ENCODE data around the gene N4BP3. TPM values are rescaled to one million over a fixed set of nuclear protein-coding genes. Genes with fewer than 3 reads are reported as not detected.

The N4BP3 gene, protein sequence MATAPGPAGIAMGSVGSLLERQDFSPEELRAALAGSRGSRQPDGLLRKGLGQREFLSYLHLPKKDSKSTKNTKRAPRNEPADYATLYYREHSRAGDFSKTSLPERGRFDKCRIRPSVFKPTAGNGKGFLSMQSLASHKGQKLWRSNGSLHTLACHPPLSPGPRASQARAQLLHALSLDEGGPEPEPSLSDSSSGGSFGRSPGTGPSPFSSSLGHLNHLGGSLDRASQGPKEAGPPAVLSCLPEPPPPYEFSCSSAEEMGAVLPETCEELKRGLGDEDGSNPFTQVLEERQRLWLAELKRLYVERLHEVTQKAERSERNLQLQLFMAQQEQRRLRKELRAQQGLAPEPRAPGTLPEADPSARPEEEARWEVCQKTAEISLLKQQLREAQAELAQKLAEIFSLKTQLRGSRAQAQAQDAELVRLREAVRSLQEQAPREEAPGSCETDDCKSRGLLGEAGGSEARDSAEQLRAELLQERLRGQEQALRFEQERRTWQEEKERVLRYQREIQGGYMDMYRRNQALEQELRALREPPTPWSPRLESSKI
- total RNA-seq (1 to 10 TPM; 5.2 to 5.3 TPM), polyA plus RNA-seq (1.7 TPM)

GRCh38 chr5:178113141-178113787, at the start of gene N4BP3:
Gene N4BP3, plus strand, starts transcription at chr5:178113532. Its CDS starts 6,052 bp downstream, at chr5:178119584.
- H3K36me3 Mint-ChIP-seq: no peaks in the 10 kb centered on the region
- H3K4me1 Mint-ChIP-seq: peaks cover 36 to 53% (median 37%) of the 10 kb centered on the region in 3 donors
- peak within 1 kb of the TSS; percentile 15 to 98 (median 98) for H3K27ac Mint-ChIP-seq
- CTCF ChIA-PET: interaction anchor here (1.3 kb wide), 1 partner anchor 11 kb away, joined by 3 read pairs; no protein-coding TSS in a partner anchor
- H3K4me3 ChIP-seq (ENCODE audit: low read length): peak within 1 kb of the TSS; percentile 64
- DNase-seq: peak; percentile 67 to 84 (median 75)
- H3K9me3 ChIP-seq (ENCODE audit: low read length): no peaks in the 10 kb centered on the region
- H3K9me3 Mint-ChIP-seq: no peaks in the 10 kb centered on the region
- peak within 1 kb of the TSS; percentile 55 for H3K27ac ChIP-seq (ENCODE audit: low read depth, low read length)
- POLR2A ChIA-PET: interaction anchor here (0.5 to 0.6 kb wide), 3 partner anchors 21 to 685 kb away, joined by 3 to 5 read pairs (median 3); no protein-coding TSS in a partner anchor
- H3K27me3 ChIP-seq (ENCODE audit: insufficient read depth, low read length, poor library complexity, severe bottlenecking): no peaks in the 10 kb centered on the region
- no peaks in the 10 kb centered on the region for H3K36me3 ChIP-seq (ENCODE audit: insufficient read depth, low read length)
- peaks cover 0 to 5% of the 10 kb centered on the region in 2 donors for H3K27me3 Mint-ChIP-seq
- peaks cover 49% of the 10 kb centered on the region for H3K4me1 ChIP-seq (ENCODE audit: insufficient read depth, low read length)
- peak within 1 kb of the TSS; percentile 84 to 95 (median 88) for H3K4me3 Mint-ChIP-seq

GRCh38 chr5:178067755-178068154, 45.6 kb upstream of the N4BP3 start:
- no peaks in the 10 kb centered on the region for H3K9me3 ChIP-seq (ENCODE audit: low read length)
- H3K4me1 Mint-ChIP-seq: peaks cover 6 to 10% (median 8%) of the 10 kb centered on the region in 3 donors
- no peaks in the 10 kb centered on the region for H3K9me3 Mint-ChIP-seq
- H3K4me3 Mint-ChIP-seq: no peak overlapping the region
- no peak overlapping the region for H3K27ac ChIP-seq (ENCODE audit: low read depth, low read length)
- ChIA-PET CTCF (interaction anchor here (1.0 to 1.3 kb wide), 3 partner anchors 8 to 79 kb away, joined by 3 to 4 read pairs (median 3); no protein-coding TSS in a partner anchor), POLR2A (no interaction called here)
- no peaks in the 10 kb centered on the region for H3K36me3 ChIP-seq (ENCODE audit: insufficient read depth, low read length)
- H3K36me3 Mint-ChIP-seq: no peaks in the 10 kb centered on the region
- no peak for DNase-seq
- H3K4me1 ChIP-seq (ENCODE audit: insufficient read depth, low read length): no peaks in the 10 kb centered on the region
- no peak overlapping the region for H3K27ac Mint-ChIP-seq
- H3K27me3 Mint-ChIP-seq: peaks cover 10 to 20% of the 10 kb centered on the region in 2 donors
- no peaks in the 10 kb centered on the region for H3K27me3 ChIP-seq (ENCODE audit: insufficient read depth, low read length, poor library complexity, severe bottlenecking)
- no peak overlapping the region for H3K4me3 ChIP-seq (ENCODE audit: low read length)

GRCh38 chr5:178068293-178068692, 45.0 kb upstream of the N4BP3 start:
- Histone ChIP-seq H3K27me3 (ENCODE audit: insufficient read depth, low read length, poor library complexity, severe bottlenecking) (no peaks in the 10 kb centered on the region), H3K4me1 (ENCODE audit: insufficient read depth, low read length) (no peaks in the 10 kb centered on the region), H3K9me3 (ENCODE audit: low read length) (no peaks in the 10 kb centered on the region), H3K4me3 (ENCODE audit: low read length) (no peak overlapping the region), H3K27ac (ENCODE audit: low read depth, low read length) (no peak overlapping the region), H3K36me3 (ENCODE audit: insufficient read depth, low read length) (no peaks in the 10 kb centered on the region)
- ChIA-PET CTCF (interaction anchor here (1.0 to 1.1 kb wide), 2 partner anchors 10 to 79 kb away, joined by 3 read pairs; no protein-coding TSS in a partner anchor), POLR2A (no interaction called here)
- peak overlapping the region in 1 of 8 donors; percentile 34 for H3K27ac Mint-ChIP-seq
- no peaks in the 10 kb centered on the region for H3K9me3 Mint-ChIP-seq
- no peak overlapping the region for H3K4me3 Mint-ChIP-seq
- H3K36me3 Mint-ChIP-seq: no peaks in the 10 kb centered on the region
- H3K27me3 Mint-ChIP-seq: peaks cover 10 to 18% of the 10 kb centered on the region in 2 donors
- peaks cover 6 to 10% (median 8%) of the 10 kb centered on the region in 3 donors for H3K4me1 Mint-ChIP-seq
- peak in 2 of 5 donors; percentile 10 to 45 for DNase-seq

DNA sequence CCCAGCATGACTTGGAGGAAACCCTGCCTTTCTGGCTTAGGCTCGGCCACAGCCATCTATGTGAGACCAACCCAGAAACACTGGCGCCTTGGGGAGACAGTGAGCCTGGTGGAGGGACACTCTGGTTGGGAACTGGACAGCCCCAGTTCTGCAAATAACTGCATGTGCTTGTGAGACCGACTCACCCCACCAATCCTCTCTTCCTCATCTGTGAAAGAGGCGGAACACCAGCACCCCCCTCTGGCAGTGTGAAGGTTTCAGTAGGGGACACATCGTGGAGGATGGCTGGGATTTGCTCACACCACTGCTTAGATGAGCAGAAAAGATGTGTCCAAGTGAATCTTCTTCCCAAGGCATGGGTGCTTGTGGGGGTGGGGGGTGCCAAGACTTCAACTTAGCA, 43.4 kb upstream of the N4BP3 start:
- Mint-ChIP-seq H3K27me3 (peaks cover 12 to 17% of the 10 kb centered on the region in 2 donors), H3K27ac (peak overlapping the region in 1 of 8 donors; percentile 43), H3K36me3 (no peaks in the 10 kb centered on the region), H3K9me3 (no peaks in the 10 kb centered on the region), H3K4me1 (peaks cover 6 to 10% (median 8%) of the 10 kb centered on the region in 3 donors), H3K4me3 (no peak overlapping the region)
- H3K9me3 ChIP-seq (ENCODE audit: low read length): no peaks in the 10 kb centered on the region
- POLR2A ChIA-PET: no interaction called here
- CTCF ChIA-PET: no interaction called here
- H3K27me3 ChIP-seq (ENCODE audit: insufficient read depth, low read length, poor library complexity, severe bottlenecking): no peaks in the 10 kb centered on the region
- H3K27ac ChIP-seq (ENCODE audit: low read depth, low read length): no peak overlapping the region
- peak in 1 of 5 donors; percentile 36 for DNase-seq
- H3K4me3 ChIP-seq (ENCODE audit: low read length): no peak overlapping the region
- H3K36me3 ChIP-seq (ENCODE audit: insufficient read depth, low read length): no peaks in the 10 kb centered on the region
- H3K4me1 ChIP-seq (ENCODE audit: insufficient read depth, low read length): no peaks in the 10 kb centered on the region

GRCh38 chr5:178071108-178071507, 42.2 kb upstream of the N4BP3 start:
- Mint-ChIP-seq H3K36me3 (no peaks in the 10 kb centered on the region), H3K27me3 (peaks cover 12 to 14% of the 10 kb centered on the region in 2 donors), H3K9me3 (no peaks in the 10 kb centered on the region), H3K27ac (no peak overlapping the region), H3K4me3 (no peak overlapping the region), H3K4me1 (peaks cover 9 to 13% (median 11%) of the 10 kb centered on the region in 3 donors)
- H3K4me1 ChIP-seq (ENCODE audit: insufficient read depth, low read length): no peaks in the 10 kb centered on the region
- no peak for DNase-seq
- H3K27me3 ChIP-seq (ENCODE audit: insufficient read depth, low read length, poor library complexity, severe bottlenecking): no peaks in the 10 kb centered on the region
- ChIA-PET POLR2A (no interaction called here), CTCF (no interaction called here)
- no peak overlapping the region for H3K4me3 ChIP-seq (ENCODE audit: low read length)
- no peaks in the 10 kb centered on the region for H3K36me3 ChIP-seq (ENCODE audit: insufficient read depth, low read length)
- H3K9me3 ChIP-seq (ENCODE audit: low read length): no peaks in the 10 kb centered on the region
- H3K27ac ChIP-seq (ENCODE audit: low read depth, low read length): no peak overlapping the region

DNA sequence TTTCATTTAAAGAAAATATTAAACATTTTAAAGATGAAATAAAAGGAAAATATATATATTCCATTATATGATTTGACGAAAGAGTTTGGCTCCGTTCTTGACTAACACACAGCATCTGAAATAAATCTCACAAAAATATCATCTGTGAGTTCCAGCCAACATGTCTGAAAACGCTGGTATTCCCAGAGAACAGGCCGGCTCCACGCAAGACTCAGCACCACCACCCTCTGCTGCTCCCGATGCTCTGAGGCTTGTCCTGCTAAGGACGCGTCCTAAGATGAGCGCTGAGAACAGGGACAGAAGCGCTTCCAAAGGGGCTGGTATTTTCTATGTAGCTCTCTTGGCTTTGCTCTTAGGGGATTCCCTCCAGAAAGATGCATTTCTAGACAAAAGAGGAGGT, 40.6 kb upstream of the N4BP3 start:
- no peaks in the 10 kb centered on the region for H3K27me3 ChIP-seq (ENCODE audit: insufficient read depth, low read length, poor library complexity, severe bottlenecking)
- peaks cover 6 to 11% of the 10 kb centered on the region in 2 donors for H3K27me3 Mint-ChIP-seq
- no peaks in the 10 kb centered on the region for H3K36me3 ChIP-seq (ENCODE audit: insufficient read depth, low read length)
- no peaks in the 10 kb centered on the region for H3K36me3 Mint-ChIP-seq
- ChIA-PET CTCF (no interaction called here), POLR2A (no interaction called here)
- no peak overlapping the region for H3K27ac Mint-ChIP-seq
- H3K27ac ChIP-seq (ENCODE audit: low read depth, low read length): no peak overlapping the region
- no peaks in the 10 kb centered on the region for H3K4me1 ChIP-seq (ENCODE audit: insufficient read depth, low read length)
- H3K4me1 Mint-ChIP-seq: peaks cover 12 to 15% (median 13%) of the 10 kb centered on the region in 3 donors
- H3K4me3 ChIP-seq (ENCODE audit: low read length): no peak overlapping the region
- H3K9me3 Mint-ChIP-seq: no peaks in the 10 kb centered on the region
- H3K4me3 Mint-ChIP-seq: no peak overlapping the region
- DNase-seq: no peak
- H3K9me3 ChIP-seq (ENCODE audit: low read length): no peaks in the 10 kb centered on the region

DNA sequence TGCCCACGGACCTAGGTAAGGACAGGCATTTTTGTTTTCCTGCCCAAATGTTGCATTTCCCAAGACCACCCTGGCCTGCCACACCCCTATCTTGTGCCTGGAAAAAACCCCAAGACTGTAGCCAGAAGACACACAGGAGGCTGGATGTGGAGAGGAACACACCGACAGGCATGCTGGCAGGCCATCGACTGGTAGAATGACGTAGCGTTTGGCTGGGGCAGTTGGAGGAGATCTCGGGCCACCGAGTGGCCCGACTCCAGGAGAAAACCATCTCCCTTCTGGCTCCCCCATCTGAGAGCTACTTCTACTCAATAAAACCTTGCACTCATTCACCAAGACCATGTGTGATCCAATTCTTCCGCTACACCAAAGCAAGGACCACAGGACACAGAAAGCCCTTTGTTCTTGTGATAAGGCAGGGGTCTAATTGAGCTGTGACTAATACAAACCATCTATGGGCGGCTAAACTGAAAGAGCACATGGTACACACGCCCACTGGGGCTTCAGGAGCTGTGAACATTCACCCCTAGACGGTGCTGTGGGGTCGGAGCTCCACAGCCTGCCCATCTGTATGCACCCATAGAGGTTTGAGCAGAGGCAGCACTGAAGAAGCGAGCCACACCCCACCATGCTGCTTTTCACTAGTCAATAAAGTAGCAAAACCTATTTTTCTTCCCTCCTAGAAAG, 38.9 kb upstream of the N4BP3 start:
- POLR2A ChIA-PET: no interaction called here
- Histone ChIP-seq H3K4me3 (ENCODE audit: low read length) (no peak overlapping the region), H3K27ac (ENCODE audit: low read depth, low read length) (no peak overlapping the region), H3K4me1 (ENCODE audit: insufficient read depth, low read length) (no peaks in the 10 kb centered on the region), H3K36me3 (ENCODE audit: insufficient read depth, low read length) (no peaks in the 10 kb centered on the region), H3K27me3 (ENCODE audit: insufficient read depth, low read length, poor library complexity, severe bottlenecking) (no peaks in the 10 kb centered on the region), H3K9me3 (ENCODE audit: low read length) (no peaks in the 10 kb centered on the region)
- CTCF ChIA-PET: interaction anchor here (1.0 to 8.1 kb wide), 8 partner anchors 19 to 142 kb away, joined by 3 to 172 read pairs (median 11); partner anchors contain the start of gene NHP2
- DNase-seq: no peak
- Mint-ChIP-seq H3K9me3 (no peaks in the 10 kb centered on the region), H3K4me3 (no peak overlapping the region), H3K36me3 (no peaks in the 10 kb centered on the region), H3K4me1 (peaks cover 5 to 6% (median 5%) of the 10 kb centered on the region in 3 donors), H3K27ac (no peak overlapping the region), H3K27me3 (peaks cover 6 to 10% of the 10 kb centered on the region in 2 donors)

All from CD8-positive, alpha-beta memory T cell (primary cell).